K562 (cell line): ENCODE measurements around the gene TCF3. TPM values are rescaled to one million over a fixed set of nuclear protein-coding genes. Genes with fewer than 3 reads are reported as not detected.

ENCODE experiments used
- ATAC-seq: fragments of 200-7000 bp; cut with Tn5 transposase; 3 replicates; pipeline ENCODE4 v1.9.1; 2020; ENCODE audit warnings: moderate library complexity
- BruUV-seq: library from RNA; stranded (reverse); fragments of 400-500 nt; replicated peaks from 2 replicates; lab custom pipeline; 2021; lab: Mats Ljungman, UMichigan
- CTCF ChIA-PET: fragments of 300-600 bp; formaldehyde crosslinking; extraction: SDS; loops from one replicate; lab custom pipeline; 2021; ENCODE audit warnings: low intra/inter-chr PET ratio; lab: Yijun Ruan, JAX
- POLR2A ChIA-PET: fragments of 300-600, 350-650 bp; sonication (Branson Sonifier 250); formaldehyde crosslinking; extraction: SDS; loops from one replicate; lab custom pipeline; 2021; ENCODE audit warnings: antibody characterized with exemption, inconsistent platforms; lab: Yijun Ruan, JAX
- DNase-seq, 4 experiments: peaks; one replicate each; pipeline versions ENCODE4 v3.0.0 to v3.0.0-alpha.2; 2011 to 2018; ENCODE audit warnings: low spot score in 3 of 4, mixed read lengths in 3 of 4; ENCODE audit errors: extremely low read depth in 1 of 4
- FAIRE-seq: peaks from 2 replicates; lab custom pipeline; 2011; peaks lifted over from hg19 to GRCh38; lab: Jason Lieb, UNC
- H2AFZ ChIP-seq: 2 replicates; pipeline ENCODE4 v1.6.0; 2011; ENCODE audit warnings: low read depth, low read length, control low read depth, inconsistent platforms
- H3K27ac ChIP-seq: fragments of 200-600 bp; 3 replicates; pipeline ENCODE4 v1.8.0; 2011; ENCODE audit warnings: low read depth, mild to moderate bottlenecking, control low read depth, inconsistent platforms, low read length, moderate library complexity, mixed read lengths; ENCODE audit errors: extremely low read depth
- H3K27me3 ChIP-seq, 2 experiments: fragments of 300-600 bp in 1 of 2; 2 replicates in 1 of 2; 3 replicates in 1 of 2; pipeline versions ENCODE4 v1.6.0 to v1.8.0; 2011; ENCODE audit warnings: inconsistent platforms in 2 of 2, low read length in 2 of 2, mild to moderate bottlenecking in 1 of 2, mixed read lengths in 1 of 2, moderate library complexity in 1 of 2; ENCODE audit not compliant: control insufficient read depth in 2 of 2, insufficient read depth in 2 of 2
- H3K36me3 ChIP-seq: fragments of 300-600 bp; 3 replicates; pipeline ENCODE4 v1.8.0; 2011; ENCODE audit warnings: mild to moderate bottlenecking, low read length, inconsistent platforms; ENCODE audit not compliant: control insufficient read depth, insufficient read depth
- H3K4me1 ChIP-seq, 2 experiments: fragments of 200-600 bp in 1 of 2; replicated peaks in 1 of 2; 2 replicates in 1 of 2; 3 replicates in 1 of 2; pipeline versions ENCODE4 v1.5.1 to v1.8.0; 2011; ENCODE audit warnings: inconsistent platforms in 2 of 2, low read length in 2 of 2, mild to moderate bottlenecking in 1 of 2, mixed read lengths in 1 of 2, moderate library complexity in 1 of 2; ENCODE audit not compliant: control insufficient read depth in 2 of 2, insufficient read depth in 2 of 2
- H3K4me2 ChIP-seq: 2 replicates; pipeline ENCODE4 v1.6.1; 2011; ENCODE audit warnings: low read length, control low read depth, inconsistent platforms, mixed read lengths; ENCODE audit not compliant: insufficient read depth
- H3K4me3 ChIP-seq: fragments of 200-600 bp; sonication (generic), shearing (Covaris generic); 2 replicates; pipeline ENCODE4 v1.5.1; 2016; ENCODE audit warnings: control low read depth, inconsistent platforms
- H3K79me2 ChIP-seq: fragments of 200-600 bp; 3 replicates; pipeline ENCODE4 v1.8.0; 2011; ENCODE audit warnings: low read length, inconsistent platforms; ENCODE audit not compliant: control insufficient read depth, insufficient read depth
- H3K9ac ChIP-seq, 2 experiments: 2 replicates each; pipeline versions ENCODE4 v1.6.0 to v1.6.1; 2011; ENCODE audit warnings: low read depth in 2 of 2, low read length in 2 of 2, control low read depth in 1 of 2, inconsistent platforms in 1 of 2, mild to moderate bottlenecking in 1 of 2, mixed read lengths in 1 of 2; ENCODE audit not compliant: insufficient read depth in 1 of 2
- H3K9me1 ChIP-seq: one replicate; pipeline ENCODE4 v1.6.0; 2011; ENCODE audit warnings: inconsistent platforms, mild to moderate bottlenecking, low read length, moderate library complexity; ENCODE audit not compliant: control insufficient read depth, insufficient read depth
- H3K9me3 ChIP-seq: replicated peaks from 2 replicates; pipeline ENCODE4 v1.5.1; 2011; ENCODE audit warnings: low read depth, low read length, inconsistent platforms; ENCODE audit not compliant: control insufficient read depth, insufficient read depth
- H4K20me1 ChIP-seq: replicated peaks from 2 replicates; pipeline ENCODE4 v1.6.1; 2011; ENCODE audit warnings: low read length, inconsistent platforms, mixed read lengths; ENCODE audit not compliant: control insufficient read depth, insufficient read depth
- NFE2L1 ChIP-seq: fragments of 450-650 bp; IDR thresholded peaks from 2 replicates; pipeline ENCODE4 v1.6.1; 2016; ENCODE audit warnings: missing genetic modification characterization, low read depth, mild to moderate bottlenecking, missing compliant biosample characterization, moderate library complexity, borderline replicate concordance
- SAFB ChIP-seq: fragments of 200-400 bp; formaldehyde crosslinking; IDR thresholded peaks from 2 replicates; pipeline ENCODE4 v1.6.1; 2017; ENCODE audit warnings: low read depth, low read length, borderline replicate concordance
- SIN3A ChIP-seq, 2 experiments: fragments of 150-350 bp in 1 of 2; IDR thresholded peaks; 2 replicates each; pipeline ENCODE4 v1.6.1; 2011 to 2016; ENCODE audit warnings: borderline replicate concordance in 2 of 2, low read depth in 2 of 2, low read length in 2 of 2, mild to moderate bottlenecking in 2 of 2, moderate library complexity in 2 of 2; ENCODE audit not compliant: control insufficient read depth in 1 of 2
- TARDBP ChIP-seq: fragments of 450-650 bp; IDR thresholded peaks from 2 replicates; pipeline ENCODE4 v1.6.1; 2016
- TCF7L2 ChIP-seq: fragments of 150-350 bp; IDR thresholded peaks from 2 replicates; pipeline ENCODE4 v1.6.1; 2016; ENCODE audit warnings: low read depth, mild to moderate bottlenecking, low read length, moderate library complexity
- TEAD4 ChIP-seq, 2 experiments: sonication (generic) in 1 of 2; formaldehyde crosslinking in 1 of 2; IDR thresholded peaks; 2 replicates each; pipeline versions ENCODE4 v1.6.1 to v1.8.0; 2012 to 2022; ENCODE audit warnings: borderline replicate concordance in 1 of 2, inconsistent platforms in 1 of 2, low read length in 1 of 2, mild to moderate bottlenecking in 1 of 2, missing genetic modification reagents in 1 of 2
- UBTF ChIP-seq, 2 experiments: IDR thresholded peaks; 2 replicates each; pipeline ENCODE4 v1.6.1; 2012; ENCODE audit warnings: improper control_type of control experiment in 2 of 2, low read depth in 2 of 2, low read length in 2 of 2, borderline replicate concordance in 1 of 2
- USF1 ChIP-seq: sonication (generic); formaldehyde crosslinking; IDR thresholded peaks from 2 replicates; pipeline ENCODE4 v1.9.0; 2022; ENCODE audit warnings: mild to moderate bottlenecking, missing genetic modification reagents
- ZBTB1 ChIP-seq: sonication (generic); formaldehyde crosslinking; IDR thresholded peaks from 2 replicates; pipeline ENCODE4 v1.8.1; 2023; ENCODE audit warnings: missing genetic modification reagents, low read depth, mild to moderate bottlenecking, borderline replicate concordance
- WGBS: fragments of 100-300 bp; shearing (Covaris generic); methylation state at CpG from one replicate; pipeline ENCODE4 v1.1.6; 2016; ENCODE audit warnings: low coverage, mixed read lengths; ENCODE audit not compliant: insufficient coverage; ENCODE audit errors: missing lambda C conversion rate; 5-methylcytosine and 5-hydroxymethylcytosine counted together
- in situ Hi-C: fragments of 300-500 bp; cut with MboI; formaldehyde crosslinking; loops from 4 replicates; pipeline ENCODE4 v1.15.0; 2018; ENCODE audit warnings: inconsistent platforms, mixed read lengths
- intact Hi-C: fragments of 100-400 bp; cut with micrococcal nuclease; formaldehyde crosslinking; loops from 2 replicates; pipeline ENCODE4 v1.14.2; 2022
- polyA plus RNA-seq, 8 experiments: library from polyadenylated mRNA; depleted of rRNA in 4 of 8; stranded (reverse) in 5 of 8; unstranded in 3 of 8; fragments of >200 nt; fragmentation: Nextera tagmentation in 2 of 8; fragmentation: Illumina TruSeq in 1 of 8; extraction: Ambion mirVana in 2 of 8; extraction: Trizol in 1 of 8; gene quantifications; 2 replicates each; pipeline versions ENCODE4 v1.2.1 to v1.2.3, GENCODE V29; 2011 to 2014; ENCODE audit warnings: inconsistent platforms in 1 of 8, missing spikeins in 1 of 8
- total RNA-seq, 7 experiments: library from RNA; depleted of rRNA in 6 of 7; stranded (reverse); fragments of >200 nt in 6 of 7; fragmentation: Illumina TruSeq in 2 of 7; extraction: Trizol in 2 of 7; gene quantifications; 2 replicates each; pipeline versions ENCODE4 v1.2.1 to v1.2.3, GENCODE V29; 2011 to 2021; ENCODE audit warnings: low replicate concordance in 1 of 7
- TF ChIP-seq, protein P1 (sequence below), 2 experiments: IDR thresholded peaks; 2 replicates each; pipeline ENCODE4 v1.6.1; 2011; ENCODE audit warnings: borderline replicate concordance in 1 of 2, control low read depth in 1 of 2, low read depth in 1 of 2, low read length in 1 of 2, mild to moderate bottlenecking in 1 of 2, mixed read lengths in 1 of 2, moderate library complexity in 1 of 2; ENCODE audit not compliant: insufficient read depth in 1 of 2, insufficient read length in 1 of 2, poor library complexity in 1 of 2, severe bottlenecking in 1 of 2; ENCODE audit errors: extremely low read depth in 1 of 2
- TF ChIP-seq, protein P2 (sequence below): fragments of 200-800 bp; sonication (Bioruptor generic); IDR thresholded peaks from 2 replicates; pipeline ENCODE4 v1.6.1; 2017; ENCODE audit warnings: missing genetic modification characterization, missing compliant biosample characterization

Gene TCF3
- total and polyA plus RNA-seq, 9 of the 15 experiments (the other 6 are each of a cell fraction or from before 2014, with no cell fraction given): 5.6 to 259 (median 84.0) TPM

DNA sequence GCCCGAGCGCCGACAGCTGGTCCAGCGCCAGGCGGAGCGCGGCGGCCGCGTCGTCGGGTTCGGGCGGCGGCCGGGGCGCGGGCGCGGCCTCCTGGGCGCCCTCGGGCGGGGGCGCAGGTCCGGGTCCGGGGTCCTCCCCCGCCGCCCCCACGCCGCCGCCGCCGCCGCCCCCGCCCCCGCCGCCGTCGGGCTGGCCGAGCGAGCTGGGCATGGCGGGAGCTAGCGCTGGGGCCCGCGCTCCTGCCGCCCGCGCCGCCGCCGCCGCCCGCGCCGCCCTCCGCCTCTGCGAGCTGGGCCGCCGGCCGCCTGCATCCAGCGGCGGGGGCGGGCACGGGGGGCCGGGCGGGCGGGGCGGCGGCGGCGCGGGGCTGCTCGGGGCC is 84.6 kb downstream of the TCF3 start (continued):
- no peak for TF ChIP-seq USF1 (CRISPR knock-in tag)

DNA sequence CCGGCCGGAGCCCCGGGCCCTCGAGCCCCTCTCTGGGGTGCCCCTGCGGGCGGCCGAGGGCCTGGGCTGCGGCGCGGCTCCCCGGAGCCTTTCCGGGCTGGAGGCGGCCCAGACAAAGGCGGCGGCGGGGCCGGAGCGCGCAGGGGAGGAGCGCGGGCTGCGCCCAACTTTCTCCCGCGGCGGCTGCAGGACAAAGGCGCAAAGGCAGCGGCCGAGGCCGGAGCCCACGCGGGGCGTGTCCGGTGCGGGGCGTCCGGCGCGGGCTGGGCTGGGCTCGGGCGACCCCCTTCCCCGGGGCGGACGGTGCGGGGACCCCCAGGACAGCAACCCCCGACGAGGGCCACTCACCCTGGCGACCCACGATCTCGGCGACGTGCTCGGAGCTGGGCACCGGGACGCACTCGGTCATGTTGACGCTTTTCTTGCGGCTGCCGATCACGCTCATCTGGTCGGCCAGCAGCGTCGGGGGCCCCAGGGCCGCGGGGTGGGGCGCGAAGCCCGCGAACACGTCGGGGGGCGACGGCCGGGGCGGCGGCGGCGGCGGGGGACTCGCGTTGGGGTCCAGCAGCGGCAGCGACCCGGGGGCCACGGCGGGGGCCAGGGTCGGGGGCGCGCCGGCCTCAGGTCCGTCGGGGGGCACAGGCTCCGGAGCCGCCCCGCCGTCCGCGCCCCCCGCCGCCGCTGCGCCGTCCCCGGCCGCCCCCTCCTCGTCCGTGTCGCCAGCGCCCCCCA is 85.1 kb downstream of the TCF3 start:
- Histone ChIP-seq H3K4me1 (peaks cover 6 to 44% of the 10 kb centered on the region in 2 experiments), H3K9me3 (no peaks in the 10 kb centered on the region), H3K27ac (peak overlapping the region; percentile 54; the same call in 1 of the 3 replicates), H3K9me1 (no peaks in the 10 kb centered on the region), H4K20me1 (peaks cover 5% of the 10 kb centered on the region), H3K4me3 (peak overlapping the region; percentile 50), H3K36me3 (no peaks in the 10 kb centered on the region), H2AFZ (no peak overlapping the region), H3K27me3 (no peaks in the 10 kb centered on the region), H3K4me2 (peak overlapping the region; percentile 71; the same call in 1 of the 2 replicates), H3K9ac (peak overlapping the region in 1 of 2 experiments; percentile 92; a peak in 3 of 4 replicates), H3K79me2 (peaks cover 32% of the 10 kb centered on the region)
- intact Hi-C loops: no loop called here
- in situ Hi-C loops: no loop called here
- ChIA-PET CTCF (no interaction called here), POLR2A (interaction anchor here (0.6 kb wide), 1 partner anchor 39 kb away, joined by 3 read pairs; no protein-coding TSS in a partner anchor)
- ATAC-seq (peak; percentile 70), DNase-seq (peak; percentile 47 to 56 (median 52)), FAIRE-seq (no peak)
- WGBS: 1% methylated on average over 20 of the region's 108 CpGs
- BruUV-seq: no TSS peak
- TF ChIP-seq, protein P1, sequence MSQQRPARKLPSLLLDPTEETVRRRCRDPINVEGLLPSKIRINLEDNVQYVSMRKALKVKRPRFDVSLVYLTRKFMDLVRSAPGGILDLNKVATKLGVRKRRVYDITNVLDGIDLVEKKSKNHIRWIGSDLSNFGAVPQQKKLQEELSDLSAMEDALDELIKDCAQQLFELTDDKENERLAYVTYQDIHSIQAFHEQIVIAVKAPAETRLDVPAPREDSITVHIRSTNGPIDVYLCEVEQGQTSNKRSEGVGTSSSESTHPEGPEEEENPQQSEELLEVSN (IDR thresholded peaks at IDR 0.05; ENCODE audit: borderline replicate concordance in 1 of 2, extremely low read depth in 1 of 2, insufficient read depth in 1 of 2, insufficient read length in 1 of 2, low read depth in 1 of 2, low read length in 1 of 2, poor library complexity in 1 of 2, severe bottlenecking in 1 of 2): no peak
- no peak for TF ChIP-seq TCF7L2
- peak; percentile 37 to 90; a peak in 2 of 4 replicates for TF ChIP-seq UBTF (IDR thresholded peaks at IDR 0.05; ENCODE audit: borderline replicate concordance in 1 of 2, low read depth in 2 of 2, low read length in 2 of 2)
- peak; percentile 86 for TF ChIP-seq SAFB
- 0 out of 2 replicates have a peak, but pooled peaks have one; percentile 53 for TF ChIP-seq TARDBP
- TF ChIP-seq NFE2L1 (tag): no peak
- TF ChIP-seq ZBTB1 (CRISPR knock-in tag): no peak
- TF ChIP-seq SIN3A (IDR thresholded peaks at IDR 0.05; ENCODE audit: borderline replicate concordance in 2 of 2, control insufficient read depth in 1 of 2, low read depth in 2 of 2, low read length in 2 of 2): peak in 1 of 2 experiments; percentile 24; a peak in 1 of 4 replicates
- TF ChIP-seq, protein P2, sequence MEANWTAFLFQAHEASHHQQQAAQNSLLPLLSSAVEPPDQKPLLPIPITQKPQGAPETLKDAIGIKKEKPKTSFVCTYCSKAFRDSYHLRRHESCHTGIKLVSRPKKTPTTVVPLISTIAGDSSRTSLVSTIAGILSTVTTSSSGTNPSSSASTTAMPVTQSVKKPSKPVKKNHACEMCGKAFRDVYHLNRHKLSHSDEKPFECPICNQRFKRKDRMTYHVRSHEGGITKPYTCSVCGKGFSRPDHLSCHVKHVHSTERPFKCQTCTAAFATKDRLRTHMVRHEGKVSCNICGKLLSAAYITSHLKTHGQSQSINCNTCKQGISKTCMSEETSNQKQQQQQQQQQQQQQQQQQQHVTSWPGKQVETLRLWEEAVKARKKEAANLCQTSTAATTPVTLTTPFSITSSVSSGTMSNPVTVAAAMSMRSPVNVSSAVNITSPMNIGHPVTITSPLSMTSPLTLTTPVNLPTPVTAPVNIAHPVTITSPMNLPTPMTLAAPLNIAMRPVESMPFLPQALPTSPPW (CRISPR knock-in tag): peak; percentile 46; the same call in 1 of the 2 replicates
- TF ChIP-seq TEAD4 (IDR thresholded peaks at IDR 0.05; ENCODE audit: low read length): no peak
- TF ChIP-seq TEAD4 (CRISPR knock-in tag; IDR thresholded peaks at IDR 0.05; ENCODE audit: borderline replicate concordance): no peak
